H1 (cell line): ENCODE data around the gene PEX5L. TPM values are rescaled to one million over a fixed set of nuclear protein-coding genes. Genes with fewer than 3 reads are reported as not detected.

ENCODE experiments used
- CTCF ChIA-PET: fragments of 300-600 bp; sonication (Branson Sonifier 250); formaldehyde crosslinking; loops from one replicate; lab custom pipeline; 2021; ENCODE audit not compliant: partially characterized antibody; lab: Charles Lee
- POLR2A ChIA-PET: fragments of 300-600 bp; sonication (Branson Sonifier 250); formaldehyde crosslinking; loops from one replicate; lab custom pipeline; 2021; ENCODE audit warnings: inconsistent platforms; ENCODE audit not compliant: partially characterized antibody; lab: Charles Lee
- DNase-seq, 2 experiments: peaks; one replicate each; pipeline versions ENCODE4 v3.0.0 to v3.0.0-alpha.2; 2010 to 2022; ENCODE audit warnings: low spot score in 2 of 2, low read depth in 1 of 2, mixed read lengths in 1 of 2
- FAIRE-seq: peaks from 2 replicates; lab custom pipeline; 2011; peaks lifted over from hg19 to GRCh38; lab: Jason Lieb, UNC
- H2AFZ ChIP-seq: 2 replicates; pipeline ENCODE4 v1.8.1; 2012; ENCODE audit warnings: low read length, inconsistent platforms
- H2AK5ac ChIP-seq: 2 replicates; pipeline ENCODE4 v1.6.1; 2013; ENCODE audit warnings: low read depth, low read length
- H2BK120ac ChIP-seq: replicated peaks from 2 replicates; pipeline ENCODE3; 2013; ENCODE audit warnings: low read depth, low read length, inconsistent platforms
- H2BK12ac ChIP-seq: 2 replicates; pipeline ENCODE4 v1.6.1; 2013; ENCODE audit warnings: low read depth, low read length
- H2BK15ac ChIP-seq: 2 replicates; pipeline ENCODE4 v1.6.1; 2013; ENCODE audit warnings: low read length
- H2BK20ac ChIP-seq: 2 replicates; pipeline ENCODE4 v1.6.1; 2013; ENCODE audit warnings: low read length
- H2BK5ac ChIP-seq: 2 replicates; pipeline ENCODE4 v1.6.1; 2013; ENCODE audit warnings: low read depth, low read length
- H3K14ac ChIP-seq: 2 replicates; pipeline ENCODE4 v1.6.1; 2013; ENCODE audit warnings: inconsistent platforms; ENCODE audit not compliant: insufficient read length
- H3K18ac ChIP-seq: 2 replicates; pipeline ENCODE4 v1.6.1; 2013; ENCODE audit warnings: low read length; ENCODE audit errors: extremely low read depth
- H3K23ac ChIP-seq: 2 replicates; pipeline ENCODE4 v1.6.1; 2013; ENCODE audit warnings: inconsistent platforms; ENCODE audit not compliant: insufficient read length
- H3K23me2 ChIP-seq: 2 replicates; pipeline ENCODE4 v1.6.1; 2013; ENCODE audit warnings: low read depth, low read length
- H3K27ac ChIP-seq: 2 replicates; pipeline ENCODE4 v1.6.1; 2011; ENCODE audit warnings: low read depth, low read length, inconsistent platforms
- H3K27me3 ChIP-seq, 4 experiments: replicated peaks in 1 of 4; 1 replicate in 1 of 4; 2 replicates in 3 of 4; pipeline versions ENCODE4 v1.6.1 to v1.8.1; 2011 to 2013; ENCODE audit warnings: low read length in 3 of 4, mild to moderate bottlenecking in 3 of 4, inconsistent platforms in 2 of 4, mixed read lengths in 2 of 4, moderate library complexity in 1 of 4; ENCODE audit not compliant: control insufficient read depth in 3 of 4, insufficient read depth in 3 of 4; ENCODE audit errors: extremely low read depth in 1 of 4
- H3K36me3 ChIP-seq, 4 experiments: 2 replicates each; pipeline versions ENCODE4 v1.6.1 to v1.8.1; 2011 to 2013; ENCODE audit warnings: mild to moderate bottlenecking in 4 of 4, low read length in 3 of 4, moderate library complexity in 2 of 4, control low read depth in 1 of 4, inconsistent platforms in 1 of 4; ENCODE audit not compliant: insufficient read depth in 4 of 4, control insufficient read depth in 2 of 4
- H3K4ac ChIP-seq: replicated peaks from 2 replicates; pipeline ENCODE3; 2013; ENCODE audit warnings: low read length, low read depth, mixed read lengths, inconsistent platforms; ENCODE audit not compliant: insufficient read length
- H3K4me1 ChIP-seq, 4 experiments: replicated peaks in 1 of 4; 1 replicate in 1 of 4; 2 replicates in 3 of 4; pipeline versions ENCODE4 v1.6.1 to v1.8.1; 2011 to 2013; ENCODE audit warnings: low read length in 3 of 4, inconsistent platforms in 2 of 4, mixed read lengths in 1 of 4; ENCODE audit not compliant: insufficient read depth in 4 of 4, control insufficient read depth in 3 of 4
- H3K4me2 ChIP-seq, 2 experiments: 2 replicates each; pipeline versions ENCODE4 v1.6.1 to v1.8.1; 2011 to 2013; ENCODE audit warnings: low read depth in 2 of 2, low read length in 2 of 2, control low read depth in 1 of 2, inconsistent platforms in 1 of 2, mild to moderate bottlenecking in 1 of 2; ENCODE audit not compliant: insufficient read depth in 1 of 2
- H3K4me3 ChIP-seq, 4 experiments: fragments of 200-600, 300-600 bp in 1 of 4; sonication (generic), shearing (Covaris generic), sonication (Bioruptor Twin) in 1 of 4; 2 replicates each; pipeline versions ENCODE4 v1.5.1 to v1.8.1; 2011 to 2016; ENCODE audit warnings: low read length in 4 of 4, low read depth in 3 of 4, control low read depth in 2 of 4, inconsistent platforms in 2 of 4, mild to moderate bottlenecking in 2 of 4, mixed read lengths in 1 of 4, moderate library complexity in 1 of 4; ENCODE audit not compliant: insufficient read depth in 2 of 4; ENCODE audit errors: extremely low read depth in 1 of 4
- H3K56ac ChIP-seq: replicated peaks from 2 replicates; pipeline ENCODE3; 2013; ENCODE audit warnings: low read depth, mild to moderate bottlenecking, mixed read lengths, low read length, inconsistent platforms; ENCODE audit not compliant: insufficient read length
- H3K79me1 ChIP-seq: 2 replicates; pipeline ENCODE4 v1.6.1; 2013; ENCODE audit warnings: low read depth, low read length, control low read depth
- H3K79me2 ChIP-seq, 2 experiments: 2 replicates each; pipeline versions ENCODE4 v1.6.1 to v1.8.1; 2012 to 2013; ENCODE audit warnings: low read length in 2 of 2, mild to moderate bottlenecking in 2 of 2, inconsistent platforms in 1 of 2; ENCODE audit not compliant: insufficient read depth in 2 of 2, control insufficient read depth in 1 of 2
- H3K9ac ChIP-seq, 4 experiments: replicated peaks in 1 of 4; 1 replicate in 1 of 4; 2 replicates in 3 of 4; pipeline versions ENCODE4 v1.6.1 to v1.8.1; 2011 to 2013; ENCODE audit warnings: low read depth in 3 of 4, low read length in 3 of 4, control low read depth in 2 of 4, mild to moderate bottlenecking in 2 of 4, moderate library complexity in 2 of 4, inconsistent platforms in 1 of 4; ENCODE audit errors: extremely low read depth in 1 of 4
- H3K9me3 ChIP-seq, 2 experiments: 2 replicates each; pipeline versions ENCODE4 v1.6.1 to v1.8.1; 2012 to 2013; ENCODE audit warnings: mild to moderate bottlenecking in 2 of 2, moderate library complexity in 2 of 2, control low read depth in 1 of 2, inconsistent platforms in 1 of 2, low read depth in 1 of 2, low read length in 1 of 2, mixed read lengths in 1 of 2; ENCODE audit not compliant: insufficient read depth in 2 of 2
- H4K20me1 ChIP-seq, 2 experiments: replicated peaks in 1 of 2; 2 replicates each; pipeline versions ENCODE3 to v1.8.1; 2011 to 2013; ENCODE audit warnings: inconsistent platforms in 2 of 2, low read length in 2 of 2, mild to moderate bottlenecking in 1 of 2; ENCODE audit not compliant: insufficient read depth in 2 of 2, control insufficient read depth in 1 of 2
- H4K5ac ChIP-seq: 2 replicates; pipeline ENCODE4 v1.6.1; 2013; ENCODE audit warnings: low read length, low read depth, mixed read lengths, inconsistent platforms; ENCODE audit not compliant: insufficient read length
- H4K8ac ChIP-seq: 2 replicates; pipeline ENCODE4 v1.8.0; 2013; ENCODE audit warnings: mild to moderate bottlenecking, moderate library complexity, low read length, inconsistent platforms; ENCODE audit not compliant: insufficient read depth; ENCODE audit errors: extremely low read depth
- H4K91ac ChIP-seq: replicated peaks from 2 replicates; pipeline ENCODE3; 2013; ENCODE audit warnings: low read length, mixed read lengths, inconsistent platforms; ENCODE audit not compliant: insufficient read length
- BACH1 ChIP-seq: IDR thresholded peaks from 2 replicates; pipeline ENCODE4 v1.6.1; 2012; ENCODE audit warnings: low read length, improper control_type of control experiment
- BRCA1 ChIP-seq: IDR thresholded peaks from 2 replicates; pipeline ENCODE4 v1.6.1; 2012; ENCODE audit warnings: low read depth, low read length, improper control_type of control experiment
- EP300 ChIP-seq, 2 experiments: IDR thresholded peaks; 1 replicate in 1 of 2; 2 replicates in 1 of 2; pipeline ENCODE4 v1.6.1; 2011 to 2012; ENCODE audit warnings: low read depth in 2 of 2, low read length in 2 of 2, mild to moderate bottlenecking in 2 of 2, borderline replicate concordance in 1 of 2, inconsistent platforms in 1 of 2, moderate library complexity in 1 of 2
- FOSL1 ChIP-seq: IDR thresholded peaks from 2 replicates; pipeline ENCODE4 v1.6.1; 2011; ENCODE audit warnings: mild to moderate bottlenecking, low read depth, low read length, moderate library complexity; ENCODE audit not compliant: insufficient read depth
- GABPA ChIP-seq: IDR thresholded peaks from 2 replicates; pipeline ENCODE4 v1.6.1; 2011; ENCODE audit warnings: mild to moderate bottlenecking, low read length, moderate library complexity, borderline replicate concordance; ENCODE audit not compliant: insufficient read depth
- KDM4A ChIP-seq: IDR thresholded peaks from one replicate; pipeline ENCODE4 v1.7.1; 2012; ENCODE audit warnings: low read depth, mild to moderate bottlenecking, moderate library complexity, low read length, inconsistent platforms; ENCODE audit not compliant: severe bottlenecking
- KDM5A ChIP-seq: fragments of 200-600 bp; IDR thresholded peaks from 2 replicates; pipeline ENCODE4 v1.7.1; 2012; ENCODE audit warnings: mild to moderate bottlenecking, low read length, inconsistent platforms, mixed read lengths
- MAFK ChIP-seq: IDR thresholded peaks from 2 replicates; pipeline ENCODE4 v1.6.1; 2012; ENCODE audit warnings: low read depth, mild to moderate bottlenecking, improper control_type of control experiment, low read length
- RFX5 ChIP-seq: IDR thresholded peaks from 2 replicates; pipeline ENCODE4 v1.6.1; 2011; ENCODE audit warnings: low read depth, low read length, improper control_type of control experiment, borderline replicate concordance
- SAP30 ChIP-seq: fragments of 300-600 bp; sonication (generic); IDR thresholded peaks from 2 replicates; pipeline ENCODE4 v1.7.1; 2012; ENCODE audit warnings: low read length, moderate library complexity, mild to moderate bottlenecking, inconsistent platforms; ENCODE audit not compliant: insufficient read depth, insufficient replicate concordance
- TAF1 ChIP-seq: IDR thresholded peaks from 2 replicates; pipeline ENCODE4 v1.6.1; 2011; ENCODE audit warnings: mild to moderate bottlenecking, low read depth, low read length
- TAF7 ChIP-seq: optimal IDR thresholded peaks from 2 replicates; pipeline ENCODE3; 2011; ENCODE audit warnings: low read depth, mild to moderate bottlenecking, inconsistent platforms, low read length, moderate library complexity, borderline replicate concordance
- TBP ChIP-seq: IDR thresholded peaks from 2 replicates; pipeline ENCODE4 v1.6.1; 2011; ENCODE audit warnings: low read depth, low read length, improper control_type of control experiment
- TEAD4 ChIP-seq: IDR thresholded peaks from 2 replicates; pipeline ENCODE4 v1.6.1; 2012; ENCODE audit warnings: low read depth, low read length, inconsistent platforms, mixed read lengths
- WGBS, 2 experiments: shearing (Covaris generic) in 1 of 2; methylation state at CpG; one replicate each; pipeline versions ENCODE4 v1.1.6 to v1.1.7; 2013 to 2015; ENCODE audit warnings: low lambda C conversion rate in 2 of 2, mixed read lengths in 2 of 2, inconsistent platforms in 1 of 2, low coverage in 1 of 2, missing lambda C conversion rate in 1 of 2; ENCODE audit not compliant: insufficient replicate concordance in 2 of 2, insufficient coverage in 1 of 2, insufficient read length in 1 of 2; ENCODE audit errors: extremely low coverage in 1 of 2, missing lambda C conversion rate in 1 of 2; 5-methylcytosine and 5-hydroxymethylcytosine counted together
- polyA plus RNA-seq, 7 experiments: library from polyadenylated mRNA; depleted of rRNA in 3 of 7; stranded (reverse) in 5 of 7; unstranded in 2 of 7; fragments of >200 nt in 5 of 7; fragments of 200-250 nt in 2 of 7; gene quantifications; 1 replicate in 5 of 7; 2 replicates in 1 of 7; 4 replicates in 1 of 7; pipeline versions ENCODE4 v1.2.1 to v1.2.3, GENCODE V29; 2011 to 2013; ENCODE audit warnings: missing spikeins in 2 of 7, mixed read lengths in 2 of 7
- total RNA-seq: library from RNA; stranded (reverse); fragmentation: NEBNext Ultra II Directional; extraction: Animal tissue kit (Norgen Biotek cat#: 25700); gene quantifications from 2 replicates; pipeline ENCODE4 v1.2.1, GENCODE V29; 2021

Gene PEX5L
- total and polyA plus RNA-seq, 2 of the 8 experiments (the other 6 are each of a cell fraction or from before 2014, with no cell fraction given): 0.80 to 4.2 TPM

DNA sequence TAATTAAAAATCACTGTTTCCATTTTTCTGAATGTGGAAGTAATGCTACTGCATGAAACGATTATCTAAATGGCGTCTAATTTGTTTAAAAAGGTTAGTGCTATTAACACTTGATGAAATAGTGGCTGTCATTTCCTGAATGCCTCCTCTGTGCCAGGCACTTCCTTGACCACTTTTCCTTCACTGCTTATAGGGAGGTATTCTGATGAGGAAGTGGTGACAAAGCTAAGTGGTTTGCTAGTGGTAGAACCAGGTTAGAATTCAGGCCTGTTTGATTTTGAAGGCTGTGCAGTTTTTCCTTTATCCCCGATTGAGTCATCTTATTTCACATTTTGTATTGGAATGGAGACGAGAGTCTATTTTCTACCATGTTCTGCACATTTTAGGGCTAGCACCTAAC is 264.9 kb downstream of the PEX5L start:
- 84% methylated on average over 4 of the region's 4 CpGs; no CpG with 5 or more reads in 1 of the 2 experiments for WGBS, 2 experiments
- H3K27ac ChIP-seq: no peak overlapping the region; the same call in 1 of the 2 replicates
- no peak overlapping the region for H2BK5ac ChIP-seq
- FAIRE-seq (no peak), DNase-seq (no peak)
- H3K9me3 ChIP-seq: peaks cover 13 to 21% of the 10 kb centered on the region in 2 experiments
- H3K79me1 ChIP-seq: no peaks in the 10 kb centered on the region
- no peak overlapping the region for H2BK15ac ChIP-seq
- H3K4me3 ChIP-seq: no peak overlapping the region
- H3K4ac ChIP-seq: no peak overlapping the region
- H3K4me1 ChIP-seq: peaks cover 1 to 13% (median 4%) of the 10 kb centered on the region in 4 experiments; a peak in 6 of 7 replicates
- no peaks in the 10 kb centered on the region for H3K27me3 ChIP-seq
- peaks cover 0 to 23% (median 8%) of the 10 kb centered on the region in 4 experiments; a peak in 6 of 8 replicates for H3K36me3 ChIP-seq
- H3K23ac ChIP-seq: no peak overlapping the region
- 0 out of 4 replicates have a peak overlapping the region, but pooled peaks of 1 of the 2 experiments have one; percentile 7 for H3K4me2 ChIP-seq
- no peak overlapping the region for H3K9ac ChIP-seq
- H3K56ac ChIP-seq: no peak overlapping the region
- no peak overlapping the region for H3K14ac ChIP-seq
- no peak overlapping the region for H3K18ac ChIP-seq
- POLR2A ChIA-PET: interaction anchor here (1.2 kb wide), 1 partner anchor 11 kb away, joined by 4 read pairs; no protein-coding TSS in a partner anchor
- no peaks in the 10 kb centered on the region for H4K20me1 ChIP-seq
- H2BK20ac ChIP-seq: no peak overlapping the region
- no peak overlapping the region for H2AK5ac ChIP-seq
- H2AFZ ChIP-seq: no peak overlapping the region
- H4K91ac ChIP-seq: no peak overlapping the region
- H4K8ac ChIP-seq: no peak overlapping the region
- H4K5ac ChIP-seq: no peak overlapping the region
- no peaks in the 10 kb centered on the region for H3K23me2 ChIP-seq
- no peaks in the 10 kb centered on the region for H3K79me2 ChIP-seq
- no peak overlapping the region for H2BK12ac ChIP-seq
- CTCF ChIA-PET: interaction anchor here (0.6 to 4.0 kb wide), 12 partner anchors 16 to 846 kb away, joined by 3 to 13 read pairs (median 3); no protein-coding TSS in a partner anchor
- no peak overlapping the region for H2BK120ac ChIP-seq
- no peak for TF ChIP-seq SAP30
- TF ChIP-seq GABPA: no peak
- no peak for TF ChIP-seq RFX5
- TF ChIP-seq TAF7: no peak
- TF ChIP-seq FOSL1: no peak
- TF ChIP-seq BRCA1: no peak
- no peak for TF ChIP-seq MAFK
- no peak for TF ChIP-seq TAF1
- no peak for TF ChIP-seq BACH1
- TF ChIP-seq TEAD4: no peak
- no peak for TF ChIP-seq EP300 (IDR thresholded peaks at IDR 0.05; ENCODE audit: borderline replicate concordance in 1 of 2, low read depth in 2 of 2, low read length in 2 of 2)
- no peak for TF ChIP-seq KDM4A
- no peak for TF ChIP-seq KDM5A
- no peak for TF ChIP-seq TBP
